DND-41 (cell line): ENCODE data around the gene MACROD1.

Source experiments
- ATAC-seq: fragments of 200-7000 bp; cut with Tn5 transposase; 3 replicates; pipeline ENCODE4 v1.9.1; 2021; ENCODE audit warnings: low read depth; ENCODE audit not compliant: insufficient read depth
- DNase-seq: peaks from one replicate; pipeline ENCODE4 v3.0.0-alpha.2; 2020
- H2AFZ ChIP-seq: 2 replicates; pipeline ENCODE4 v1.6.0; 2012; ENCODE audit warnings: low read depth, low read length
- H3K27ac ChIP-seq: 2 replicates; pipeline ENCODE4 v1.5.1; 2012; ENCODE audit warnings: low read length, inconsistent platforms
- H3K27me3 ChIP-seq: fragments of 200-600 bp; sonication (generic); 2 replicates; pipeline ENCODE4 v1.6.0; 2012; ENCODE audit warnings: low read length, mild to moderate bottlenecking, inconsistent platforms; ENCODE audit not compliant: insufficient read depth, poor library complexity
- H3K36me3 ChIP-seq: 2 replicates; pipeline ENCODE4 v1.5.1; 2012; ENCODE audit warnings: low read length, inconsistent platforms; ENCODE audit not compliant: insufficient read depth
- H3K4me1 ChIP-seq: 2 replicates; pipeline ENCODE4 v1.5.1; 2012; ENCODE audit warnings: mild to moderate bottlenecking, low read length; ENCODE audit not compliant: insufficient read depth
- H3K4me2 ChIP-seq: 2 replicates; pipeline ENCODE4 v1.6.0; 2012; ENCODE audit warnings: mild to moderate bottlenecking, moderate library complexity, low read length, inconsistent platforms; ENCODE audit not compliant: insufficient read depth
- H3K4me3 ChIP-seq, 2 experiments: fragments of 200-600 bp in 1 of 2; shearing (Covaris generic) in 1 of 2; 2 replicates each; pipeline ENCODE4 v1.5.1; 2012 to 2016; ENCODE audit warnings: inconsistent platforms in 2 of 2, low read length in 2 of 2, mild to moderate bottlenecking in 2 of 2, low read depth in 1 of 2, moderate library complexity in 1 of 2
- H3K79me2 ChIP-seq: 2 replicates; pipeline ENCODE4 v1.6.0; 2012; ENCODE audit warnings: low read length, inconsistent platforms; ENCODE audit not compliant: insufficient read depth
- H3K9ac ChIP-seq: 2 replicates; pipeline ENCODE4 v1.6.0; 2012; ENCODE audit warnings: low read depth, mild to moderate bottlenecking, inconsistent platforms, low read length, moderate library complexity
- H3K9me3 ChIP-seq: 2 replicates; pipeline ENCODE4 v1.5.1; 2012; ENCODE audit warnings: low read length, moderate library complexity, mild to moderate bottlenecking, inconsistent platforms; ENCODE audit not compliant: insufficient read depth, severe bottlenecking
- H4K20me1 ChIP-seq: 2 replicates; pipeline ENCODE4 v1.6.0; 2012; ENCODE audit warnings: low read length; ENCODE audit not compliant: insufficient read depth
- CTCF ChIP-seq: IDR thresholded peaks from 2 replicates; pipeline ENCODE4 v1.5.1; 2012; ENCODE audit warnings: borderline replicate concordance, low read length, moderate library complexity, mild to moderate bottlenecking; ENCODE audit not compliant: poor library complexity, severe bottlenecking; ENCODE audit errors: extremely low read depth
- EZH2 ChIP-seq: IDR thresholded peaks from 3 replicates; pipeline ENCODE4 v1.6.1; 2012; ENCODE audit warnings: borderline replicate concordance, low read depth, mild to moderate bottlenecking, moderate library complexity, low read length, inconsistent platforms; ENCODE audit not compliant: severe bottlenecking

Gene MACROD1

GRCh38 chr11:64080390-64080789, 85.5 kb downstream of the MACROD1 start:
- Histone ChIP-seq H3K79me2 (no peaks in the 10 kb centered on the region), H3K9ac (no peak overlapping the region), H4K20me1 (peaks cover 35% of the 10 kb centered on the region), H3K4me3 (no peak overlapping the region), H3K4me2 (no peak overlapping the region), H3K4me1 (no peaks in the 10 kb centered on the region), H3K27me3 (no peaks in the 10 kb centered on the region), H3K36me3 (no peaks in the 10 kb centered on the region), H3K9me3 (no peaks in the 10 kb centered on the region), H2AFZ (no peak overlapping the region), H3K27ac (no peak overlapping the region)
- TF ChIP-seq CTCF (no peak), EZH2 (no peak)
- DNase-seq (no peak), ATAC-seq (no peak)

- H3K4me1 ChIP-seq: no peaks in the 10 kb centered on the region
- H3K9me3 ChIP-seq: no peaks in the 10 kb centered on the region
- no peak overlapping the region for H3K4me2 ChIP-seq
- DNase-seq (no peak), ATAC-seq (no peak)
- TF ChIP-seq CTCF (no peak), EZH2 (no peak)
- no peak overlapping the region for H2AFZ ChIP-seq
- H4K20me1 ChIP-seq: peaks cover 31% of the 10 kb centered on the region
- H3K9ac ChIP-seq: no peak overlapping the region
- no peaks in the 10 kb centered on the region for H3K79me2 ChIP-seq
- no peak overlapping the region for H3K4me3 ChIP-seq
- no peak overlapping the region for H3K27ac ChIP-seq
- no peaks in the 10 kb centered on the region for H3K27me3 ChIP-seq
- H3K36me3 ChIP-seq: no peaks in the 10 kb centered on the region
These were observed 87.0 kb downstream of the MACROD1 start for GRCh38 chr11:64078905-64079304.

DNA sequence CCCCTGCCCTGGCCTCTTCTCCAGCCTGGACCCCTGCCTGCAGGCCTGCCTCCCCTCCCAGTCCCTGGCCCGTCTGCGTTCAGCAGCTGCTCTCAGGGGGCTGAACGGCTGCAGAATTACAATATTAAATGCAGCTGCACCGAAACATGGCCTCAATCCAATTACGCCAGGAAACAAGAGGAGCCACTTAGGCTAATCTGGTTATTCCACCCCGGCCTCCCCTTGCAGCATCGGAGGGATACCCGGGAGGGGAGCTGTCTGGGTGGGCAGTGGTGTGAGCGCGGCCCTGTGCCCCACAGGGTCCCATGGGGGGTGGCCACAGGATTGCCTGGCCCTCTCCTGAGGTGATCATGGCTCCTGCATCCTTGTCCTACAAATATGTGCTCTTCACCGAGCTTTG, 87.6 kb downstream of the MACROD1 start:
- Histone ChIP-seq H3K27ac (no peak overlapping the region), H3K4me3 (no peak overlapping the region), H2AFZ (no peak overlapping the region), H3K4me2 (no peak overlapping the region), H3K79me2 (no peaks in the 10 kb centered on the region), H4K20me1 (peaks cover 31% of the 10 kb centered on the region), H3K27me3 (no peaks in the 10 kb centered on the region), H3K9ac (no peak overlapping the region), H3K4me1 (no peaks in the 10 kb centered on the region), H3K36me3 (no peaks in the 10 kb centered on the region), H3K9me3 (no peaks in the 10 kb centered on the region)
- ATAC-seq (no peak), DNase-seq (no peak)
- TF ChIP-seq CTCF (no peak), EZH2 (no peak)

DNA sequence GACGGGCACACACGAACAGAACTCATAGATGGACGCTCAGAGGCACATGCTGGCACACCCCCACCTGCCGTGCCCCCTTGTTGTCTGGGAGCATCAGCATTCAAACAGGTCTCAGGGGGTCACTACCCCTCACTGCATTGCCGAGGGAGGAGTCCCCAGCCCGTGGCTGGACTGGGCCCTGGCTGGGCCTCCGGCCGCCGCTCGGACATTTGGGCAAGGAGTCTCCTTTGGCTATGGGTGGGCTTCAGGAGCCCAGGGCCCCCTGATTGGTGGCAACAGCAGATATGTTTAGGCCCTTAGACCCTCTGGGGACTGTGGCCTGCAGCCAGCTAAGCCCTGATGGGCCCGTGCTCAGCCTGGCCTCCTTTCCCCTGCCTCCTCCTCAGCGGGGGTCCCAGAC, 88.3 kb downstream of the MACROD1 start:
- no peaks in the 10 kb centered on the region for H3K36me3 ChIP-seq
- H3K4me3 ChIP-seq: no peak overlapping the region
- peaks cover 31% of the 10 kb centered on the region for H4K20me1 ChIP-seq
- no peak for DNase-seq
- no peak for ATAC-seq
- no peaks in the 10 kb centered on the region for H3K4me1 ChIP-seq
- no peak overlapping the region for H3K9ac ChIP-seq
- H3K9me3 ChIP-seq: no peaks in the 10 kb centered on the region
- H2AFZ ChIP-seq: no peak overlapping the region
- no peaks in the 10 kb centered on the region for H3K79me2 ChIP-seq
- H3K27me3 ChIP-seq: no peaks in the 10 kb centered on the region
- no peak overlapping the region for H3K27ac ChIP-seq
- no peak overlapping the region for H3K4me2 ChIP-seq
- TF ChIP-seq EZH2 (no peak), CTCF (no peak)
